Pancreas (tissue), 10 donors: Measurements from ENCODE around the gene MCM3AP. TPM values are rescaled to one million over a fixed set of nuclear protein-coding genes. Genes with fewer than 3 reads are reported as not detected.

Source experiments
- ATAC-seq, 4 donors: fragments of 200-7000 bp; cut with Tn5 transposase; one replicate each; pipeline versions ENCODE4 v1.8.0 to v1.9.1; 2020; ENCODE audit warnings: mild to moderate bottlenecking in 4 of 4, moderate library complexity in 4 of 4
- DNase-seq, 6 donors: peaks; one replicate each; pipeline ENCODE4 v3.0.0-alpha.2; 2020
- FAIRE-seq: peaks from 2 replicates; lab custom pipeline; 2012; peaks lifted over from hg19 to GRCh38; lab: Jason Lieb, UNC
- H3K27ac ChIP-seq, 4 donors: fragments of 200-600 bp; sonication (generic); 1 replicate in 3 of 4; 2 replicates in 1 of 4; pipeline versions ENCODE4 v1.5.0 to v1.8.0; 2020
- H3K27me3 ChIP-seq, 4 donors: fragments of 200-600 bp; one replicate each; pipeline ENCODE4 v1.8.0; 2021
- H3K36me3 ChIP-seq, 3 donors: fragments of 200-600 bp; sonication (generic) in 1 of 3; one replicate each; pipeline versions ENCODE4 v1.5.0 to v1.8.0; 2020 to 2021
- H3K4me1 ChIP-seq, 3 donors: fragments of 200-600 bp; one replicate each; pipeline ENCODE4 v1.8.0; 2021
- H3K4me3 ChIP-seq, 4 donors: fragments of 200-600 bp; sonication (generic) in 2 of 4; one replicate each; pipeline versions ENCODE4 v1.5.0 to v1.8.0; 2020 to 2021
- H3K9me3 ChIP-seq, 4 donors: fragments of 200-600 bp; one replicate each; pipeline ENCODE4 v1.8.0; 2021
- CTCF ChIP-seq, 4 donors: fragments of 200-600 bp; sonication (generic) in 3 of 4; IDR thresholded peaks; one replicate each; pipeline versions ENCODE4 v1.5.0 to v1.8.0; 2021; ENCODE audit warnings: antibody characterized with exemption in 4 of 4
- WGBS, 2 donors: extraction: QIAGEN DNeasy Blood & Tissue Kit; methylation state at CpG; one replicate each; pipeline ENCODE4 v1.1.7; 2013; 5-methylcytosine and 5-hydroxymethylcytosine counted together
- intact Hi-C, 3 donors: fragments of 100-400 bp; cut with DNase I; formaldehyde crosslinking; loops; one replicate each; pipeline versions ENCODE4 v1.11.1 to v1.14.2; 2022
- polyA plus RNA-seq, 2 donors: library from polyadenylated mRNA; stranded (reverse); fragments of 200-250 nt; gene quantifications; one replicate each; pipeline ENCODE4 v1.2.3, GENCODE V29; 2013
- total RNA-seq, 6 donors: library from RNA; stranded (reverse); fragmentation: NEBNext Ultra II Directional in 4 of 6; extraction: Animal tissue kit (Norgen Biotek cat#: 25700) in 4 of 6; gene quantifications; one replicate each; pipeline versions ENCODE4 v1.2.1 to v1.2.4, GENCODE V29; 2021 to 2023
- donor health status: healthy with polysubstance abuse.
- donor health status: DM: no; HTN: no; CAD: no; lungs with moderate emphysema.
- donor health status: DM: no; HTN: no; CAD: no.
- donor health status: control.
- donor health status: control.
- donor health status: Bipolar disorder and iron deficiency.
- donor health status: DM: yes; HTN: yes; CAD: no.
- donor health status: DM: no; HTN: no; CAD: no.
- donor health status: DM: no; HTN: no; CAD: no.
- donor health status: DM: yes; HTN: yes; CAD: no.

Gene MCM3AP
- total and polyA plus RNA-seq, 8 donors, result 30.6 to 59.4 (median 38.0) TPM

- Histone ChIP-seq H3K4me3 (no peak overlapping the region), H3K27ac (no peak overlapping the region), H3K4me1 (peaks cover 5 to 10% (median 10%) of the 10 kb centered on the region in 3 donors), H3K9me3 (no peaks in the 10 kb centered on the region), H3K36me3 (no peaks in the 10 kb centered on the region), H3K27me3 (no peaks in the 10 kb centered on the region)
- DNase-seq, result no peak
- 85 to 90% methylated on average over 4 of the region's 4 CpGs for WGBS, 2 donors
- FAIRE-seq, result no peak
- no peak for ATAC-seq
- TF ChIP-seq CTCF (IDR thresholded peaks at IDR 0.05), result no peak
- intact Hi-C loops, result no loop called here
Observed at GRCh38 chr21:46318464-46318845, 33.0 kb upstream of the MCM3AP start.

GRCh38 chr21:46317710-46318463 lies 32.5 kb upstream of the MCM3AP start:
- H3K4me3 ChIP-seq, result peak overlapping the region in 1 of 4 donors; percentile 7
- peaks cover 2 to 8% (median 8%) of the 10 kb centered on the region in 3 donors for H3K4me1 ChIP-seq
- DNase-seq, result peak in 3 of 6 donors; percentile 40 to 71 (median 63)
- TF ChIP-seq CTCF (IDR thresholded peaks at IDR 0.05), result no peak
- H3K27me3 ChIP-seq, result no peaks in the 10 kb centered on the region
- no peaks in the 10 kb centered on the region for H3K36me3 ChIP-seq
- no peaks in the 10 kb centered on the region for H3K9me3 ChIP-seq
- no peak overlapping the region for H3K27ac ChIP-seq
- WGBS, 2 donors, result 77 to 79% methylated on average over 20 of the region's 20 CpGs
- intact Hi-C loops, result no loop called here
- ATAC-seq, result peak; percentile 23 to 87 (median 74)
- FAIRE-seq, result no peak

- TF ChIP-seq CTCF (IDR thresholded peaks at IDR 0.05), result no peak
- intact Hi-C loops, result no loop called here
- FAIRE-seq (no peak), DNase-seq (no peak), ATAC-seq (no peak)
- H3K36me3 ChIP-seq, result no peaks in the 10 kb centered on the region
- H3K27me3 ChIP-seq, result no peaks in the 10 kb centered on the region
- no peaks in the 10 kb centered on the region for H3K4me1 ChIP-seq
- 95 to 96% methylated on average over 14 of the region's 14 CpGs for WGBS, 2 donors
- H3K27ac ChIP-seq, result no peak overlapping the region
- H3K9me3 ChIP-seq, result no peaks in the 10 kb centered on the region
- H3K4me3 ChIP-seq, result no peak overlapping the region
Observed at GRCh38 chr21:46316708-46317324, 31.4 kb upstream of the MCM3AP start.

GRCh38 chr21:46314441-46315020 lies 29.1 kb upstream of the MCM3AP start:
- TF ChIP-seq CTCF (IDR thresholded peaks at IDR 0.05), result no peak
- Histone ChIP-seq H3K9me3 (no peaks in the 10 kb centered on the region), H3K4me1 (no peaks in the 10 kb centered on the region), H3K27me3 (no peaks in the 10 kb centered on the region), H3K27ac (no peak overlapping the region), H3K4me3 (no peak overlapping the region), H3K36me3 (no peaks in the 10 kb centered on the region)
- ATAC-seq (no peak), FAIRE-seq (no peak), DNase-seq (peak in 1 of 6 donors; percentile 57)
- intact Hi-C loops, result no loop called here
- WGBS, 2 donors, result 95 to 96% methylated on average over 20 to 22 of the region's 22 CpGs
